Measurements from ENCODE around the gene ADARB1.

GRCh38 chr21:45109831-45110492, 35.6 kb downstream of the ADARB1 start:
- TF ChIP-seq, protein P1, sequence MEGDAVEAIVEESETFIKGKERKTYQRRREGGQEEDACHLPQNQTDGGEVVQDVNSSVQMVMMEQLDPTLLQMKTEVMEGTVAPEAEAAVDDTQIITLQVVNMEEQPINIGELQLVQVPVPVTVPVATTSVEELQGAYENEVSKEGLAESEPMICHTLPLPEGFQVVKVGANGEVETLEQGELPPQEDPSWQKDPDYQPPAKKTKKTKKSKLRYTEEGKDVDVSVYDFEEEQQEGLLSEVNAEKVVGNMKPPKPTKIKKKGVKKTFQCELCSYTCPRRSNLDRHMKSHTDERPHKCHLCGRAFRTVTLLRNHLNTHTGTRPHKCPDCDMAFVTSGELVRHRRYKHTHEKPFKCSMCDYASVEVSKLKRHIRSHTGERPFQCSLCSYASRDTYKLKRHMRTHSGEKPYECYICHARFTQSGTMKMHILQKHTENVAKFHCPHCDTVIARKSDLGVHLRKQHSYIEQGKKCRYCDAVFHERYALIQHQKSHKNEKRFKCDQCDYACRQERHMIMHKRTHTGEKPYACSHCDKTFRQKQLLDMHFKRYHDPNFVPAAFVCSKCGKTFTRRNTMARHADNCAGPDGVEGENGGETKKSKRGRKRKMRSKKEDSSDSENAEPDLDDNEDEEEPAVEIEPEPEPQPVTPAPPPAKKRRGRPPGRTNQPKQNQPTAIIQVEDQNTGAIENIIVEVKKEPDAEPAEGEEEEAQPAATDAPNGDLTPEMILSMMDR (IDR thresholded peaks at IDR 0.05; ENCODE audit: low read length): no peak
- no peak for TF ChIP-seq EZH2 (IDR thresholded peaks at IDR 0.05; ENCODE audit: borderline replicate concordance, low read length)

All from OCI-LY1 (cell line).